GM12891 (cell line): ENCODE measurements around the gene AIFM1.

Experiments
- DNase-seq: peaks from one replicate; pipeline ENCODE4 v3.0.0; 2011; ENCODE audit warnings: low spot score; ENCODE audit not compliant: insufficient read length
- FAIRE-seq: peaks from 2 replicates; lab custom pipeline; 2011; peaks lifted over from hg19 to GRCh38; lab: Jason Lieb, UNC
- PAX5 ChIP-seq: IDR thresholded peaks from 2 replicates; pipeline ENCODE4 v1.6.1; 2011; ENCODE audit warnings: low read length, moderate library complexity, mild to moderate bottlenecking; ENCODE audit not compliant: insufficient read depth, severe bottlenecking
- POLR2A ChIP-seq: IDR thresholded peaks from 2 replicates; pipeline ENCODE4 v1.6.1; 2011; ENCODE audit warnings: low read depth, low read length, control low read depth
- POLR2AphosphoS5 ChIP-seq: IDR thresholded peaks from 2 replicates; pipeline ENCODE4 v1.6.1; 2011; ENCODE audit warnings: low read depth, low read length, control low read depth
- POU2F2 ChIP-seq: IDR thresholded peaks from 2 replicates; pipeline ENCODE4 v1.6.1; 2011; ENCODE audit warnings: low read depth, mild to moderate bottlenecking, control low read depth, low read length, moderate library complexity
- SPI1 ChIP-seq: IDR thresholded peaks from 2 replicates; pipeline ENCODE4 v1.6.1; 2011; ENCODE audit warnings: low read depth, low read length, control low read depth
- TAF1 ChIP-seq: IDR thresholded peaks from 2 replicates; pipeline ENCODE4 v1.6.1; 2011; ENCODE audit warnings: low read depth, low read length, control low read depth

The AIFM1 gene

DNA sequence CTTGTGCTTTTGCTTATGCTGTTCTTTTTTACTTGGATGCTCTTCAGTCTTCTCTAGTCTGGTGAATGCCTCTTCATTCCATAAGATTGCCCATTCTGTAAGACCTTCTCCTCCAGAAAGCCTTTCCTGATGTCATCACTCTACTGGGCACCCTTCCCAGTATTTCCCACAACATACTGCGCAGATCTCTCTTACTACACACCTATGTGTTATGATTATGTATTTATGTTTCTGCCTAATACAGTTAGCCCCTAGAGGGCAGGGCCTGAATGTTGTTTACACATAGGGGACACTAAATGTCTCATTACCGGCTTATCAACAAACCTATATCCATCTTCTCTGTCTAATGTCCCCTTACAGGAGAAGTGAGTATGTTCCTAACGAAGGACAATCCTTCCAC is 21.1 kb downstream of the AIFM1 start:
- TF ChIP-seq PAX5: no peak
- no peak for TF ChIP-seq SPI1
- no peak for TF ChIP-seq POU2F2
- no peak for TF ChIP-seq POLR2AphosphoS5
- no peak for TF ChIP-seq POLR2A
- TF ChIP-seq TAF1: no peak
- DNase-seq: no peak
- peak; percentile 38 for FAIRE-seq

DNA sequence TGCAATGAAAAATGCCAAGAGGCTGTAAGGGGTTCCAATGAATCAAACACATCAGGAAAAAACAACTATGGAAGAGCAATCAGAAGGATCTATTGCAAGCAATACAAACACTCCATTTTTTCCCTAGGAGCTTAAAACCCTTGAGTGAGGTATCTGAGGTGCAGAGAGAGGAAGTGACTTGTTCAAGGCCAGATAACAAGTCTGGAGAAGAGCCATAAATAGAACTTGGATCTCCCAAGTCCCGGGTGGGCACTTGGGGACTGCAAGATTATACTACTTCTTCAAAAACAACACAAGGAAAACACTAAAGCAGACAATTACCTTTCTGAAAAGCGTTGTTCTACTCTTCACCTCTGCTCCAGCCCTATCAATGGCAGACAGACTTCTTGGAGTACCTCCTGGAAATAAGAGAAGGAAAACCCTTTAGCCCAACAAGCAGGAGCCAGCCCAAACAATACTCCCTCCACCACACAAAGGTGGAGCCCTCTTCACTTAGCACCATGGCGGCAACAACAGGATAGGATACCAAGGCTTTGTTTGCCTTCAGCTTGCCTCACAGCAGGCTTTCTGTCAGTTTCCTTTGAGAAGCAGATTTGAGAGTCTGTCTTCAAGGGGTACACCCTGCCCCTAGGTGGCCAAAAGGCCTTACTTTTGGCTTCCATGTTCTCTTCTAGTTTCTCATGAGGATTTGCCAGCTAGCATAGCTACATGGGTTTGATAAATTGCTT is 26.0 kb downstream of the AIFM1 start:
- DNase-seq: no peak

DNA sequence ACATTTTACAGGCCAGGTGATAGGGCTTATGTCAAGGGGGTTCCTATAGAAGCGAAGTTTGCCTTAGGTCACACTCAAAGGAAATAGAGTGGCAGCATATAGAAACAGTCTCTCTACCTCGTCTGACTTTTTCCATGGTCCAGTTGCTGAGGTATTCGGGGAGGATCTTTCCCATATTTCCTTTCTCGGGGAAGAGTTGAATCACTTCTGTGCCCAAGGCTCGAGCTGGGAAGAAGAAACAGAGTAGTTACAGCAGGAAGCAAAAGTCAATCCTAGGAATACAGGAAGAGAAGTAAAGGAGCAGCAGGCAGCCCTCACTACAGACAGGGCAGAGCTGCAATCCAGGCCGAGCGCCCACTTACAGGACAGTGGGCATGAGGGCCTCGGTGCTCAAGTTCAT is 28.7 kb downstream of the AIFM1 start:
- no peak for FAIRE-seq

More for the DNA sequence above, 26.0 kb downstream of the AIFM1 start:
- FAIRE-seq: no peak
- TF ChIP-seq POLR2AphosphoS5 (no peak), SPI1 (no peak), PAX5 (no peak), POU2F2 (no peak), POLR2A (no peak), TAF1 (no peak)

DNA sequence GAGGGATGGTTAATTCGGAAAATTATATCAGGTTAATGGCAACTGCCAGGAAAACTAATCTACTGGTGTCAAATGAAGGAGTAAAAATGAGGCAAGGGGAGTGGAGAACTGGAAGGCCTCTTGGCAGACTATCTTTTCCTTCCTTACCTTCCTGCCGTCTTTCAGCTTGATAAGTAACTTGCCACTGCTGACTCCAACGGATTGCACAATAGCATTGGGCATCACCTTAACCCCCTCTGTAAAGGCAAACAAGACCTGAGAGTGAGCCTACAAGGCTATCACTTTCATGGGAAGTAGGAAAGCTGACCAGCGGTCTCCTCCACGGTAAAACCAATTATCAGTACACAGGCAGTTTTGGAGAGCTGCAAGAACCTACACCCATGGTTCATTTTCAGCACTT is 29.1 kb downstream of the AIFM1 start:
- FAIRE-seq (no peak), DNase-seq (no peak)
- no peak for TF ChIP-seq PAX5
- TF ChIP-seq SPI1: no peak
- TF ChIP-seq POU2F2: no peak
- no peak for TF ChIP-seq POLR2A

More for the DNA sequence above, 28.7 kb downstream of the AIFM1 start:
- DNase-seq: no peak
- TF ChIP-seq PAX5: no peak
- no peak for TF ChIP-seq POLR2A
- TF ChIP-seq TAF1: no peak
- TF ChIP-seq POU2F2: no peak

DNA sequence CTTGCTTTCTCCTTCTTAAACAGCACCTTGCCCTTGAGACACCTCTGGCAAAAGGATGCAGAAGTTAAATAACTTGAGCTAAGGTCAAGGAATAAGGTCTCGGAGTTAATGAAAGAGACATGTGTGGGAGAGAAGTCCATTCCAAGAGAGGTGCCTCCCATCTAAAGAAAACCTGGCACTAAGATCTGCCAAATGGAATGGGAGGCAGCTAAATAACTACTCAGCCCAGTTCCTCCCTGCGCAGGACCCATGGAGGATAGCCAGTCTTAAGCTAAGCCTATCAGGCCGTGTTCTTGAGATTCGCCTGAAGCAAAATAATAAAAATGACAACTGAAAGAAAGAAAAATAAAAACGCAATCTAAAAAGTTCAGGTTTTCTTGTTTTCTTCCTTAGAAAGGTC is 34.7 kb downstream of the AIFM1 start:
- TF ChIP-seq PAX5 (no peak), TAF1 (no peak), POLR2A (no peak), POU2F2 (no peak)
- FAIRE-seq: no peak
- DNase-seq: no peak

DNA sequence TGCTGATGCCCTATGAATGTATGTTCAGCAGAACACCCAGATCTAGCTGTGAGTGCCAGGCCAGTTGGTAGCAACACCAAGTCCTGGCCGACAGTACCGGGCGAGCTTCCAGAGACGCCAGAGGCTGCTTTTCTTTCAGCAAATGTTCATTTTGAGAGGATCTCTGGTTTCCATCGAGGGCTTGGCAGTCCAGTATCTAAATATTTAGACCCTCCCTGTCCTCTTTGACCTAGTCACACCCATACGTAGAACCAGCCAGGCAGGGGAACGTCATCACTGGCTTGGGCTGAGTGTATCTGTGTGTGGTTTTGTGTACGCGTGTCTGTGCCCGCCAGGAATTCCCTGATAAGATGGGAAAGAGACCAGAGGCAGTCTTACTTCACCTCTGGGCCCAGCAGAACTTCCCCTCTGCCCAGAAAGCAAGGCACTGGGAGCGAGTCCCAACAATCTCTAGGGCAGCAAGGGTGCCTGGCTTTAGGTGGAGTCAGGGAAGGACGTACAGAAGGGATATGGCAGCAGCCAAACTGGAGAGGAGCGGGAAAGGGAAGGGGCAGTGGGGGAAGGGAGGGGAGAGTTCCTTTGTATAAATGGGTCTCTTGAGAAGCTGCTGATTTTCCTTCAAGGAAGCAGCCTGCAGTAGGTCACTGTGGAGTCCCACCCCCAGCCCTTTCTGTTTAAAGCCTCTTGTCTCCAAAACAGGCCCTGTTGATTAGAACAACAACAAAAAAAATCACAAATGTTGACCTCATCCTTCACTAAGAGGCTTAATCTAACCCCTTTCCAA is 40.4 kb downstream of the AIFM1 start:
- FAIRE-seq: no peak
- no peak for DNase-seq
- TF ChIP-seq TAF1 (no peak), POU2F2 (no peak), POLR2A (no peak), POLR2AphosphoS5 (no peak), PAX5 (no peak), SPI1 (no peak)

DNA sequence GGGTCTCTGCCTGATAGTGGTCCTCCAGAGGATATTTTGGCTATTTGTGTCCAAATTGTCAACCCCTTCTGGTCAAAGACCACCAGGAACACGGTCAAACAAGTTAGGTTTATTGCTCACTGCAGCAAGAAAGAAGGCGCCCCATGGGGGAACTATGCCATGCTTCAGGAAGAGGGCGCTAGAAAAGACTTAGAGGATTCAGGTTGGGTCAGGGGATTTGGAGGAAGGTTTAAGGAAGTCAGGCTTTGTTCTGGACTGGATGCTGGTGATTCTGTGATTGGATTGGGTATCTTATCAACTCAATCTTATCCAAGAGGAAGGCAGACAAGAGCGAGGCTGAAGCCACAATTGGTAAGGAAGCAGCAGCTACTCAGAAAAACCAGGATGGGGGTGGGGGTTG is 41.1 kb downstream of the AIFM1 start:
- DNase-seq (no peak), FAIRE-seq (no peak)
- TF ChIP-seq SPI1 (no peak), POLR2A (no peak), TAF1 (no peak), POLR2AphosphoS5 (no peak), POU2F2 (no peak), PAX5 (no peak)

DNA sequence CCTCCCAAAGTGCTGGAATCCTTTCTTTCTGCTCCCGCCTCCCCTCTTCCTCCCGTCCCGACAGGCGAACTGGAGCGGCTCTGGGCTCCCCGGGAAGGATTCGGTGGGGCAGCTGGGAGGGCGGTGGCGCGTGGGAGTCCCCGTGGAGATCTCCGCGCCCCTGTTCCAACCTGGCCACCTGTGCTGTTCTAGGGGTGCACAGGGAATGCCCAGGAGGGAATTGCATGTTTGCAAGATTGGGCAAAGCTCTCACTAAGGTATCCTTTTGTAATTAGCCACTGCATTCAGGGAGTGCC is 44.2 kb downstream of the AIFM1 start:
- DNase-seq (no peak), FAIRE-seq (no peak)
- TF ChIP-seq PAX5 (no peak), POU2F2 (no peak), SPI1 (no peak), TAF1 (no peak), POLR2A (no peak), POLR2AphosphoS5 (no peak)

DNA sequence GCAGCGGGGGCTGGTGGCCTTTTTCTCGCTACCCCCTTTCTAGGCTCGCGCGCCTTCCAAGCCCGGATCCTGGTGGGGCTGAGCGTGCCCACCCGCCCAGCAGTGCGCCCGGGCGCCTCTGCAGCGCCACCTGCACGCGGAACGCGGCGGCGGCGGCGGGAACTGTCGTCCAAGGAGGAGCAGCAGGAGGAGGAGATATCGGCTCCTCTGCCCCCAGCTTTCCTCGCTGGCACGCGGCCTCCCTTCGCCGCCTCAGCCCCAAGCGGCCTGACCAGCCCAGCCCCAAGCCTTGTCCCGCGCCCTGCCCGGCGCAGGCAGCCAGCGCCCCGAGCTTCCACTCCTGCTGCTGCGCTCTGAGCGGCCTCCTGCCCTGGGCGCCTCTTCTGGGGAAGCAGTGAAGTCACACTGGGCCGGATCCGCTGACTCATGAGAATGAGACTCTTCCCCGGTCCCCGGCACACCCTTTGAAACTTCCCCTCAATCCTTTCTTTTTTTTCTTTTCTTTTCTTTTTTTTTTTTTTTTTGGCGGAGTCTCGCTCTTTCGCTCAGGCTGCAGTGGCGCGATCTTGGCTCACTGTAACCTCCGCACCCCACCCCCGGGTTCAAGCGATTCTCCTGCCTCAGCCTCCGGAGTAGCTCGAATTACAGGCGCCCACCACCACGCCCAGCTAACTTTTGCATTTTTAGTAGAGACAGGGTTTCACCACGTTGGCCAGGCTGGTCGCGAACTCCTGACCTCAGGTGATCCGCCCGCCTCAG is 44.7 kb downstream of the AIFM1 start:
- DNase-seq (peak; percentile 69), FAIRE-seq (peak; percentile 33)
- TF ChIP-seq POU2F2: no peak

DNA sequence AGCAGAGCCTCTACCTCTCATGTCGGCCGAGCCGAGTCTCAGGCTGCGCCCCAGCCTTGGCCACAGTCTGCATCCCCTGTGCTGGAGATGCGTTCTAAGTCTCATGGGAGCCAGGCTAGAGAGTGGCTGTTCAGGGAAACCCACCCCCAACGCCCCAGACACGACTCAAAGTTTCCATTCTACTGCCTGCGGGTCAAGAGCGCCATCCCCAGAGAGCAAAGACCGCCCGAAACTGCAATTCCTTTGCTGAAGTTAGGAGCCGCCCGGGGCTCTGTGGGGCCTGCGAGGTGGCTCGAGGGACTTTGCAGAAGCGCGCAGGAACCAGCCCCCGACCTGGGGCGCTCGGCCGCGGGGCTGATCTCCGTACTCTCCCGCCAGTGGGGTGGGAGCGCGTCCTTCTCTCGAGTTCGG is 45.3 kb downstream of the AIFM1 start:
- no peak for TF ChIP-seq TAF1
- no peak for TF ChIP-seq SPI1
- no peak for TF ChIP-seq POU2F2
- TF ChIP-seq PAX5: no peak
- no peak for TF ChIP-seq POLR2A
- TF ChIP-seq POLR2AphosphoS5: no peak
- DNase-seq: peak; percentile 43
- FAIRE-seq: peak; percentile 83

DNA sequence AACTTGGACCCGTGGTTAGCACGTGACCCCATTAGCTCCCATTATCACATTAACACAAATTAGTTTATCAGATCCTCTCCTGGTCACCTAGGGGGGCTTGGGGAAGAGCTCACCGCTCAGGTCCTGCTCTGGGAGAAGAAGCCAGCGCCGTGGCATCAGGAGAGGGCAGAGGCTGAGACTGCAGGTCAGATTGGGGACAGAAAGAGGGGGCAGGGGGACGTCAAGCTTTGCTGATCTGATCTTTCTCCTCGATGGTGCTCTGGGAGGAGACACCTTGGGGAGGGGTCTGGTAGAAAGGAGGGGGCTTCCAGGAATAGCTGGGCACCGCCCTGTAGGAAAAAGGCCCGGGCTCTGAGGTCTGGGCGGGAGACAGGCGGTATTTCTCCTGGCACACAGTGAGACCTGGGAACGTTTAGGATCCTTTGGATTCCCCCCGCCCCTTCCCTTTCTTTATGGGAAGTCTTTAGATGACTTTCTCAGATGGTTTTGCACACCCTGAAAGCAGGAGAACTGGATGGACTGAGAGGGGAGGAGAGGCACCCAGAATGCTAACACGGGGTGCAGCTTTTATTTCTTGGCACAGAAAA is 46.2 kb downstream of the AIFM1 start:
- TF ChIP-seq POU2F2: no peak
- no peak for TF ChIP-seq PAX5
- no peak for TF ChIP-seq POLR2A
- TF ChIP-seq SPI1: no peak
- no peak for TF ChIP-seq POLR2AphosphoS5
- no peak for TF ChIP-seq TAF1
- FAIRE-seq (peak; percentile 40), DNase-seq (no peak)
